Measurements from ENCODE around the gene DUSP21. TPM values are rescaled to one million over a fixed set of nuclear protein-coding genes. Genes with fewer than 3 reads are reported as not detected.
"Not testable (repeated sequence)": the region's sequence is repeated elsewhere in the genome, so short reads cannot be mapped to it uniquely, and the experiment has no call there.

The DUSP21 gene
- total RNA-seq, 1 experiment from 2014 or later: not detected

- H3K4me3 ChIP-seq: no peak overlapping the region
- H3K4me1 ChIP-seq (replicated peaks): no peaks in the 10 kb centered on the region
- no peaks in the 10 kb centered on the region for H3K9me3 ChIP-seq (replicated peaks)
- H3K36me3 ChIP-seq: no peaks in the 10 kb centered on the region
- no peaks in the 10 kb centered on the region for H3K27me3 ChIP-seq (replicated peaks)
- no peak overlapping the region for H3K27ac ChIP-seq
- DNase-seq (ENCODE audit: low read depth in 1 of 2, low spot score in 2 of 2): no peak
These were observed 46.4 kb downstream of the DUSP21 start for GRCh38 chrX:44890247-44890646.

- not testable (repeated sequence) for H3K4me3 ChIP-seq; H3K27me3 ChIP-seq (replicated peaks); H3K4me1 ChIP-seq (replicated peaks); H3K9me3 ChIP-seq (replicated peaks); DNase-seq (ENCODE audit: low read depth in 1 of 2, low spot score in 2 of 2); H3K27ac ChIP-seq; H3K36me3 ChIP-seq
These were observed 46.9 kb downstream of the DUSP21 start for GRCh38 chrX:44890687-44891086.

GRCh38 chrX:44891642-44892041 is 47.8 kb downstream of the DUSP21 start:
- no peak overlapping the region for H3K27ac ChIP-seq
- no peaks in the 10 kb centered on the region for H3K27me3 ChIP-seq (replicated peaks)
- H3K9me3 ChIP-seq (replicated peaks): no peaks in the 10 kb centered on the region

More at GRCh38 chrX:44891642-44892041, 47.8 kb downstream of the DUSP21 start:
- Histone ChIP-seq H3K36me3 (no peaks in the 10 kb centered on the region), H3K4me3 (no peak overlapping the region), H3K4me1 (replicated peaks) (no peaks in the 10 kb centered on the region)
- no peak for DNase-seq (ENCODE audit: low read depth in 1 of 2, low spot score in 2 of 2)

Other genes starting within 250 kb of the DUSP21 start
- 11.9 and 20.8 TPM in 2 replicates for gene KDM6A, start 29.2 kb downstream of the DUSP21 start, total RNA-seq (2014; rRNA removed; shearing (Covaris generic))